Measurements from ENCODE around the gene RNF186.
"Not testable (repeated sequence)": the region's sequence is repeated elsewhere in the genome, so short reads cannot be mapped to it uniquely, and the experiment has no call there.

Gene RNF186

GRCh38 chr1:19831441-19831840 is 16.4 kb upstream of the RNF186 start:
- intact Hi-C loops (cut with DNase I) = no loop called here
- DNase-seq = peak in 1 of 42 donors; percentile 3

DNA sequence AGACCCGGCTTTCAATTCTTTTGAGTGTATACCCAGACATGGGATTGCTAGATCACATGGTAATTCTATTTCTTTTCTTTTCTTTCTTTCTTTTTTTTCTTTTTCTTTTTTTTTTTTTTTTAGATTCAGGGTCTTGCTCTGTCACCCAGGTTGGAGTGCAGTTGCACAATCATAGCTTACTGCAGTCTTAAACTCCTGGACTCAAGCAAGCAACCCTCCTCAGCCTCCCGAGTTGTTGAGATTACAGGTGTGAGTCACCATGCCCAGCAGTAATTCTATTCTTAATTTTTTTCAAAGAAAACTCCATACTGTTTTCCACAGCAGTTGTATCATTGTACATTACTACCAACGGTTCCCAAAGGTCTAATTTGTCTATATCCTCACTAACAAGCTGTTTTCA is 13.5 kb upstream of the RNF186 start:
- intact Hi-C loops (cut with DNase I) = no loop called here
- DNase-seq = peak in 1 of 42 donors; percentile 15

GRCh38 chr1:19825298-19825697 is 10.2 kb upstream of the RNF186 start:
- intact Hi-C loops (cut with DNase I) = no loop called here
- DNase-seq = no peak

DNA sequence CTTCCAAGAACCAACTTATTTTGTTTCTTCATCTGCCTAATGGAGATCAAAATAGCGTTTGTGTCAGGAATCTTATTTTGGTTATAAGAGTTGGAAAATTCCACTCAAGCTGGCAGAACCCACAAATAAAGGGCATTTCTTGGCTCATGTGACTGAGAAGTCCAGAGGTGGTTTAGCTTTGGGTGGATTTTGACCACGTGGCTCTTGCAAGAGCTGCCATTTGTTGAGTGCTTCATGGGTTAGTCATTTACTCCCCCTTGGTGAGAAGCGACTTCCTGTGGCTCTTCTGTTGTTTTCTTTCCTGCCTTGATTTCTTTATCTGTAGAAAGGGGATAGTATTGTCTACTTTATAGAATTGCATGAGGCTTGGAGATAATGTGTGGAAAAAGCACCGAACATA is 9.5 kb upstream of the RNF186 start:
- DNase-seq = no peak
- intact Hi-C loops (cut with DNase I) = no loop called here

- intact Hi-C loops (cut with DNase I) = no loop called here
- no peak for DNase-seq
Observed at GRCh38 chr1:19824036-19824435, 9.0 kb upstream of the RNF186 start.

GRCh38 chr1:19819701-19820100 is 4.6 kb upstream of the RNF186 start:
- DNase-seq = no peak

DNA sequence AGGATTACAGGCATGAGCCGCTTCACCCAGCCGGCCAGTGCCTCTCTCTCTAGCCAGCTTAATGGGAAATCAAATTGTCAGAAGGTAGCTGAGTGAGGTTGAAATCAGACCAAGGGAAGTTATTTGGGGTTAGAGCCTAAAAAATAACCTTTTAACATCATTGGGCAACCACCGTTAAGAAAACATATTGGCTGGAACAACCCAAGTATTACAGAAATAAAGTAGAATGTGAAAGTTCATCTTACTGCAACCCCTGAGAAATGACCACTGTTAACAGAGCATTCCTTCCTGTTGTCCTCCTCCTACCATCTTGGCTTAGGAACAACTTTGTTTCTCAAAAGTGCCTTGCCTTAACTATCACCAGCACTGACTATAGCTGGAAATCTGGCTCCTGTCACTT is 3.2 kb upstream of the RNF186 start:
- no peak for DNase-seq
- intact Hi-C loops (cut with DNase I) = no loop called here

More at GRCh38 chr1:19819701-19820100, 4.6 kb upstream of the RNF186 start:
- intact Hi-C loops (cut with DNase I) = no loop called here

- intact Hi-C loops (cut with DNase I) = no loop called here
- no peak for DNase-seq
Observed at GRCh38 chr1:19817160-19817559, 2.1 kb upstream of the RNF186 start.

- DNase-seq; intact Hi-C loops (cut with DNase I): not testable (repeated sequence)
Observed at GRCh38 chr1:19816737-19817086, 1.6 kb upstream of the RNF186 start.

DNA sequence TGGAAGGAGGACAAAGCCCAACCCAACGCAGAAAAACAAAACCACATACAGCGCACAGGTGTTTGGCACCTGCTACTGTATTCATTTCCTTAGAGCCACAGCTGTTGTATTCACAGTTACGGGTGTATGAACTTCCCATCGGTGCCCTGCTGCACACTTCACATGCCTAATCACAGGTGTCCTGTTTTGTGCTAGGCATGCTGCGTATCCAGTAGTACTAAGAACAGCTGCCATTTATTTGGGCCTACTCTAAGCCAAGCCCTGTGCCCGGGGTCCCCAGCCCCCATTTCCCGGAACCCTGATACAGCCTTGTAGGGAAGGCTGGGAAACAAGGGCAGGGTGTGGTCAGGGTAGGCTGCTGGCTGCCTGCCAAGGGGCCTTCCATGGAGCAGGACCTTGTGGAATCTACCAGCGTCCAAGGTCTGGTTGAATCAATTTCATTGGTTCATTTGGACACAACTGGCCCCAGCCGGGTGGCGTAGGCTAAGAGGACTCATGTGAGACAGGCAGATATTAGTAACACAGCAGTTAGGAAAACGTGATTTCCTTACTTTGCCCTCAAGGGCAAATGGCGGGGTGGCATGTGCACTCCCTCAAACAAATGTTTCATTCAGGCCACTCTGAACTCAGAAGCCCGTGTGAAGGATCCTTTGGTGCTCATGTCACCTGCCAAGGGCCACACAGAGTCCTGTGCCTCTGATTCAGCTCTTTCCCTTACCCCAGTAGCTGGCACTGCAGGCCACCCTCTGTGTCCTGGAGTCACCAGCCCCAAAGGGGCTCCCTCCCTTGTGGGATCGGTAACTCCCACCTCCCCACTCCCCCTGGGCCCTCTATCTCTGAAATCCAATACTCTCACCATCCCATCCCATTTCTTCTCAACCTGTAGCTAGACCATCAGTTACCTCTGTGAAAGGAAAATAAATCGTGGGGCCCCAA is 986 bp upstream of the RNF186 start:
- DNase-seq = no peak
- intact Hi-C loops (cut with DNase I) = no loop called here

- DNase-seq = no peak
- intact Hi-C loops (cut with DNase I) = no loop called here
Observed at GRCh38 chr1:19814244-19814661, 830 bp downstream of the RNF186 start.

DNA sequence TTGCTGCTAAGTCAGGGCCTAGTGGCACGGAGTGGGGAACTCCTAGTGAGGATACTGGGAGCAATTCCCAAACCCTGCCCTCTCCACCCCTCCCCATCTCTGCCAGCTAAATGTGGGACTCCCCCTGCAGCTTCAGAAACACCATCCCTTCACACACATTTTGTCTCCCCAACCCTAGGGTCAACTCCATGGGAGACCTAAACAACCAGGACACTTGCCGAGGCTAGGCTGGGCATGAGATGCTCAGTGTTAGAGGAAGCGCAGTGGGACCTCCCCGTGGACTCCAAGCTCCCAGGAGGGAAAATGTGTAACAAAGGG is 1.5 kb downstream of the RNF186 start:
- intact Hi-C loops (cut with DNase I) = no loop called here

DNA sequence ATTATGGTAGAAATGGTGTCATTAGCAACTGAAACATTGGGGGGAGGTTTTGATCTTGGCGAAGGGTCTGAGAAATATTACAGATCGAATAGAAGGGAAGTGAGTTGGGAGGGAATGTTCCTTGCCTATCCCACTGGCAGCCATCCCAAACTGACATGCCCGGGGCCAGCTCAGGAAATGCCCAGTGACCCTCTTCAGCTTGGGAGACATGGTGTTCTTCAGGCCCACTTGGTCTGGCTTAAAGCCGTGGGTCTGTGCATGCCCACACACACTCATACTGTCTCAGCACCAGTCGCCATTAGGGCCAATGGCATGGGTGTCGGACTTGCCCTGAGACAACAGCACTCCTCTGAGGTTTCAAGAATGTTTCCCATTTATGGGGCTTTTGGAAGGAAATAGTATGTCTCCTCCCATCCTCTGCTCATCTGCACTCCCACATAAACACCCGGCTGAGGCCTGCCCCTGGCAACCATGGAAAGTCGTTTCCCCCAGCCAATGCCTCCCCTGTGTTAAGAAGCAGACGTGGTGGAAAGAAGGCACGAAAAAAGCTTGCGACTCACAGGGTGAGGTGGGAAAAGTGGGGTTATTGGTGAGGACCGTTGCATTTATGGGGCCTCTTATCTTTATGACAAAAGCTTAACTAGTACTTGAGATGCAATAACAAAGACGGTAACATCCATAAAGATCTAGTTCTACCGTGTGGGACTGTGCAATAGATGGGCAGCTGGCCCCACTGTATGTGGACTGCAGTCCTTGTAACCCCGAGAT is 2.0 kb downstream of the RNF186 start:
- intact Hi-C loops (cut with DNase I) = no loop called here
- DNase-seq = no peak

More for the DNA sequence above, 1.5 kb downstream of the RNF186 start:
- DNase-seq = no peak

DNA sequence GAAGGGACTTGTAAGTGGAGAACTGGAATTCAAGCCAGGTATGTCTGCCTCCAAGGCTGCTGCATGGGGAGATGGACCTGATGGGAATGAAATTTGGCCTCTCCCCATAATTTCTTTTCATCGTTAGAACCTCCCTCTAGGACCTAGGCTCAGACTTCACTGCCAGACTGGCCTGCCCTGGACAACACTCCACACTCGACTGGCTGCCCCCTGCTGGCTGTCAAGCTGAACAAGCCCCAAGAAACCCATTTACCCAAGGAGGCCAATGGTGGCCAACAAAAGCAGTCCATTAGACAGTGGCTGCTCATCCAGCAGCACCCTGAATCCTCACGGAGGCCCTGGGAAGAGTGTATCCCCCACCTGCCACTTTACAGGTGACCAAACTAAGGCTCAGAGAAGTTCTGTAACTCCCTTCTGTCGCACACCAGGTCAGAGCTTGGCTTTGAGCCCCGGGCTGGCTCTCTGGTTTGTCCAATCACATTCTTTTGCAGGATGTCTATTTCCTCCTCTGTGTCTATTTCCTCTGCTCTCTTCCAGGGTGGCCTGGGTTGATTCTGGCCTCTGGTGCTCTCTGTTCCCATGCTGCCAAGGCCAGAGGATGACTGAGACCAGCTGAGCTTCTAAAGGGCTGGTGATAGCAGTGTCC is 3.8 kb downstream of the RNF186 start:
- intact Hi-C loops (cut with DNase I) = no loop called here
- peak in 24 of 42 donors; percentile 6 to 59 (median 26) for DNase-seq

DNA sequence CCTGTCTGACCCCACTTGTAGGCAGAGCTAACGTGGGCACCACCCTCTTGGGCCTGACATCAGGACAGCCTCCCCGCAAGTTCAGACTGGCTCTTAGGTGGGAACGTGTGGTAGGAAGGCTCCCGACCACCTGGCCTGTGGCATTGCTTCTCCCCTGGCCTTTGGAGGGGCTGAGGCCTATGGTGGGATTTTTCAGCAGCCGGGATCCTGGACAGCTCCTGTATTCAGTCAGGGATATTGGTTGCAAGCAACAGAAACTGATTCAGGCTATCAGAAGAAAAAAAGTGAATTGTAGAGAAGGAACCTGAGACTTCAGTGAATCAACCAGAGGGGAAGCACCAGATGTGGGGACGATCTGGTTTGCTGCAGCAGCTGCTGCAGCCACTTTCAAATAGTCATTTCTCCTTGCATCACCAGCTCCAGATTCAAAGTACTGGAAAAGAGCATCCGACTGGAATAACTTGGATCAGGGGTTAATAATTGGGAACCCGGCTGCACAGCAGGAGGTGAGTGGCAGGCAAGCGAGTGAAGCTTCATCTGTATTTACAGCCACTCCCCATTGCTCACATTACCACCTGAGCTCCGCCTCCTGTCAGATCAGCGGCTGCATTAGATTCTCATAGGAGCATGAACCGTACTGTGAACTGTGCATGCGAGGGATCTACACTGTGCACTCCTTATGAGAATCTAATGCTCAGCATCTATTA is 5.9 kb downstream of the RNF186 start:
- intact Hi-C loops (cut with DNase I) = no loop called here
- DNase-seq = no peak

DNA sequence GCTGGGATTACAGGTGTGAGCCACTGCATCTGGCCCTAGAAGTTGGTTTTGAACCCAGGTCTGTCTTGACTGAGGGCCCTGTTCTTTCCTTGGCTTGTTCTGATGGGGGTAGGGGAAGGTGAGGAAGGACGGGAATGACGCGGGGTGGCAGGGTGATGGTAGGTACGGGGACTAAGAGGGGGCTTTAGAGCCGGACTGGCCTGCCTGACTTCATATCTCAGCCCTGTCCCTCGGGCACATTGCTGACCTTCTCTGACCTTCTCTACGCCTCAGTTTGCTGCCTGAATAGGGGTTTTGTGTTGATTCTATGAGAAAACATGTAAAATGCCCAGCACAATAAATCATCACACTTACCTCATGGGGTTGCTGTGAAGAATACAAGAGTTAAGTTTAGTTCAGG is 6.7 kb downstream of the RNF186 start:
- DNase-seq = no peak
- intact Hi-C loops (cut with DNase I) = no loop called here

- intact Hi-C loops (cut with DNase I) = no loop called here
- DNase-seq = no peak
Observed at GRCh38 chr1:19804831-19805251, 10.2 kb downstream of the RNF186 start.

DNA sequence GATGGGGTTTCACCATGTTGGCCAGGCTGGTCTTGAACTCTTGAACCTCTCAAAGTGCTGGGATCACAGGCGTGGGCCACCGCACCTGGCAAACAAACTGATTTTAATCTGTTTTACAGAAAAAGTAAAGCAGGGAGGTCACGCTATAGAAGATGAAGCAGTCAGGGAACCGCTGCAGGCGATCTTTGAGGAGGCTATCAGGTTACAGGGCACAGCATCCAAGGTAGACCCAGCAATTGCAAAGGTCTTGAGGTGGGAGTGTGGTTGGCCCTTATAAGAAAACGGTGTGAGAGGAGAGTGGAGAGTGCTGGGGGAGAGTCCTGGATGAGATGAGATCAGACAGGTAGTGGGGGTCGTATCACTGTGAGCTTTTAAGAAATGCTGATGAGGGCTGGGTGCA is 12.8 kb downstream of the RNF186 start:
- DNase-seq = no peak
- intact Hi-C loops (cut with DNase I) = no loop called here

DNA sequence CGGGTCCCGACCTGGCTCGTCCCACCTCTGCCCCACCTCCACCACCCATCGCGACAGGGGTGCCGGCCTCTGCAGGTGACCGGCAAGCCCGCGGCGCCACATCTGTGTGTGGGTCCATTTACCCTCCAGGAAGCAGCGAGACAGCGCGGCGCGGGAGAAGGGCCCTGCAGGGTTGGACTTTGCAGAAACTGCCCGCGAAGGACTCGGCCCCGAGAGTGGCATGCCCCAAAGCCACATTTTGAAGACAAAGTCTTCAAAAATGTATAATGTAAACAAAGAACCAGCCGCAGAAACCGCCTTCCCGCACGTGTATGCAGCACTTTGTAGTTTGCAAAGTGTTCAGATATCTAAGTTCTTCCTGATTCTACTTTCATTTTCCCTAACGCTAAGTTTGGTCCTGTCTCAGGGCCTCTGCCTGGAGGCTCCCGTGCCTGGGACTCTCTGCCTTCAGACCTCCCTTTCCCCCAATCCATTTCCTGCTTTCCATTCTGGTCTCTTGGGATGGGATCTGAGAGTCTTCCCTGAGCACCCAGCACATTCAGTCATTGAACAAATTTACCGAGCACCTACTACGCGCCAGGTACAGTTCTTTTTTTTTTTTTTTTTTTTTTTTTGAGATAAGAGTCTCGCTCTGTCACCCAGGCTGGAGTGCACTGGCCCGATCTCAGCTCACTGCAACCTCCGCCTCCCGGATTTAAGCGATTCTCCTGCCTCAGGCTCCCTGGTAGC is 14.8 kb downstream of the RNF186 start:
- intact Hi-C loops (cut with DNase I) = no loop called here
- DNase-seq = peak in 26 of 42 donors; percentile 5 to 53 (median 22)
